HepG2 (cell line): ENCODE data around the gene RAPH1. TPM values are rescaled to one million over a fixed set of nuclear protein-coding genes. Genes with fewer than 3 reads are reported as not detected.
A peak's percentile ranks its signal among the peaks of the same experiment; 100 is the strongest.

ENCODE experiments used
- ATF7-NPFF ChIP-seq: sonication (generic); formaldehyde crosslinking; IDR thresholded peaks from 2 replicates; pipeline ENCODE4 v1.8.1; 2023; ENCODE audit warnings: mild to moderate bottlenecking, low read depth, missing genetic modification reagents, moderate library complexity
- DMAP1 ChIP-seq: IDR thresholded peaks from 2 replicates; pipeline ENCODE4 v1.6.1; 2016
- GABPB1 ChIP-seq: IDR thresholded peaks from 2 replicates; pipeline ENCODE4 v1.6.1; 2016; ENCODE audit warnings: mild to moderate bottlenecking, missing genetic modification reagents, moderate library complexity, missing compliant biosample characterization
- GLMP ChIP-seq: sonication (generic); formaldehyde crosslinking; IDR thresholded peaks from 2 replicates; pipeline ENCODE4 v1.9.0; 2021; ENCODE audit warnings: missing genetic modification reagents, mild to moderate bottlenecking, borderline replicate concordance
- HBP1 ChIP-seq: IDR thresholded peaks from 2 replicates; pipeline ENCODE4 v1.6.1; 2016; ENCODE audit warnings: low read depth, control low read depth
- HMG20B ChIP-seq: conservative IDR thresholded peaks from 2 replicates; pipeline ENCODE4 v1.6.1; 2016; ENCODE audit warnings: missing genetic modification reagents, missing compliant biosample characterization
- MTF1 ChIP-seq: sonication (generic); formaldehyde crosslinking; IDR thresholded peaks from 2 replicates; pipeline ENCODE4 v1.5.0; 2020; ENCODE audit warnings: missing genetic modification reagents
- PTBP1 ChIP-seq: fragments of 200-400 bp; formaldehyde crosslinking; IDR thresholded peaks from 2 replicates; pipeline ENCODE4 v1.6.1; 2018; ENCODE audit warnings: low read length, low read depth; ENCODE audit not compliant: poor library complexity, severe bottlenecking
- REL ChIP-seq: sonication (generic); formaldehyde crosslinking; conservative IDR thresholded peaks from 2 replicates; pipeline ENCODE4 v1.8.0; 2022; ENCODE audit warnings: mild to moderate bottlenecking, missing genetic modification reagents, moderate library complexity
- SNAI1 ChIP-seq: sonication (generic); formaldehyde crosslinking; IDR thresholded peaks from 2 replicates; pipeline ENCODE4 v1.5.0; 2020; ENCODE audit warnings: mild to moderate bottlenecking, missing genetic modification reagents, borderline replicate concordance
- ZMYM2 ChIP-seq: sonication (generic); formaldehyde crosslinking; IDR thresholded peaks from 2 replicates; pipeline ENCODE4 v1.8.0; 2022; ENCODE audit warnings: mild to moderate bottlenecking, missing genetic modification reagents
- ZNF556 ChIP-seq: sonication (generic); formaldehyde crosslinking; IDR thresholded peaks from 2 replicates; pipeline ENCODE4 v1.4.0; 2020; ENCODE audit warnings: mild to moderate bottlenecking, missing genetic modification reagents, borderline replicate concordance
- ZNF672 ChIP-seq: sonication (generic); formaldehyde crosslinking; IDR thresholded peaks from 2 replicates; pipeline ENCODE4 v1.8.1; 2022; ENCODE audit warnings: missing genetic modification reagents
- ZNF7 ChIP-seq: IDR thresholded peaks from 2 replicates; pipeline ENCODE4 v1.6.1; 2016; ENCODE audit warnings: missing biosample characterization, missing genetic modification reagents
- polyA plus RNA-seq, 8 experiments: library from polyadenylated mRNA; depleted of rRNA in 3 of 8; stranded (reverse) in 7 of 8; unstranded in 1 of 8; fragments of >200 nt; fragmentation: Illumina TruSeq in 4 of 8; extraction: Trizol in 4 of 8; gene quantifications; 2 replicates each; pipeline versions ENCODE4 v1.2.1 to v1.2.3, GENCODE V29; 2011 to 2016; ENCODE audit warnings: low read depth in 4 of 8, missing spikeins in 1 of 8, mixed read lengths in 1 of 8; ENCODE audit not compliant: insufficient read depth in 1 of 8
- total RNA-seq, 5 experiments: library from RNA; depleted of rRNA; stranded (reverse); fragments of >200 nt; fragmentation: Illumina TruSeq; extraction: Trizol; gene quantifications; 2 replicates each; pipeline ENCODE4 v1.2.3, GENCODE V29; 2016; ENCODE audit warnings: low read depth in 1 of 5

RAPH1 gene
- total and polyA plus RNA-seq, 2 of the 13 experiments (the other 11 are each of a cell fraction or from before 2014, with no cell fraction given), result 5.3 to 6.7 TPM

DNA sequence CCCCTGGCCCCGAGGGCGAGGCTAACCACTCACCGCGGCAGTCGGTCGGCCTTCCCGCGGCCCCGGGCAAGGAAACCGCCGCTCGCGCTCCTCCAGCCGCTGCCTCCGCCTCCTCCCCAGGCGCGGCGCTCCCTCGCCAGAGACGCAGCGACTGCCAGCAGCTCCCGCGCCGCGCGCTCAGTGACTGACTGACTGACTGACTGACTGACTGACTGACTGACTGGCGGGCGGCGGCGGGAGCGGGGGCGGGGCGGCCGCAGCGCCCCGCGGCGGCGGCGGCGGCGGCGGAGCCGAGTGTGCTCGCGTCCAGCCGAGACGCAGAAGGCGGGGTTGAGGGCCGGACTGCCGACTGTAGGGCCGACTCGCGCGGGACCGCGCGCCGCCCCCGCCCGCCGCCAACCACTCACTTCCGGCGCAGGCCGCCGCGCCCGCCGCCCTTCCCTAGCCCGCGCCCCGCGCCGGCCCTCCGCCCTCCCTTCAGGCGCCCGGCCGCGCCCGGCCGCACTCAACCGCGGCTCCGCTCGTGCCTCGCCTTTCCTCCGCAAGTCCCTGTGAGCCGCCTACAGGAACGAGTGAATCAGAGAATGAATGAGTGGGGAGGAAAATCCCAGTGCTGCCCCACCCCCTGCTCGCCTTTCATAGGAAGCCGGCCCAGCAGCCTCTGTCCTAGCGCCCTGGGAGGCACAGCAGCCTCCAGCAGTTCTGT, at the start of gene RAPH1 (continued):
- TF ChIP-seq SNAI1 (CRISPR knock-in tag) (0 out of 2 replicates have a peak, but pooled peaks have one; percentile 35), ZNF556 (0 out of 2 replicates have a peak, but pooled peaks have one; percentile 57), ATF7-NPFF (CRISPR knock-in tag) (peak; percentile 62; the same call in 1 of the 2 replicates), PTBP1 (peak; percentile 89), GABPB1 (CRISPR knock-in tag) (peak; percentile 81), DMAP1 (peak; percentile 69), HMG20B (no peak), MTF1 (CRISPR knock-in tag) (no peak), REL (CRISPR knock-in tag) (no peak), GLMP (CRISPR knock-in tag) (no peak), ZMYM2 (CRISPR knock-in tag) (no peak), ZNF7 (CRISPR knock-in tag) (no peak), HBP1 (CRISPR knock-in tag) (peak; percentile 41; the same call in 1 of the 2 replicates), ZNF672 (CRISPR knock-in tag) (no peak)
